T1000 (cell line): ENCODE measurements around the gene RASA3.
"Not testable (repeated sequence)": the region's sequence is repeated elsewhere in the genome, so short reads cannot be mapped to it uniquely, and the experiment has no call there.

Source experiments
- DNase-seq: peaks from one replicate; lab custom pipeline; 2025; ENCODE audit warnings: mixed read lengths; lab: John Stamatoyannopoulos, UW

RASA3 gene

DNA sequence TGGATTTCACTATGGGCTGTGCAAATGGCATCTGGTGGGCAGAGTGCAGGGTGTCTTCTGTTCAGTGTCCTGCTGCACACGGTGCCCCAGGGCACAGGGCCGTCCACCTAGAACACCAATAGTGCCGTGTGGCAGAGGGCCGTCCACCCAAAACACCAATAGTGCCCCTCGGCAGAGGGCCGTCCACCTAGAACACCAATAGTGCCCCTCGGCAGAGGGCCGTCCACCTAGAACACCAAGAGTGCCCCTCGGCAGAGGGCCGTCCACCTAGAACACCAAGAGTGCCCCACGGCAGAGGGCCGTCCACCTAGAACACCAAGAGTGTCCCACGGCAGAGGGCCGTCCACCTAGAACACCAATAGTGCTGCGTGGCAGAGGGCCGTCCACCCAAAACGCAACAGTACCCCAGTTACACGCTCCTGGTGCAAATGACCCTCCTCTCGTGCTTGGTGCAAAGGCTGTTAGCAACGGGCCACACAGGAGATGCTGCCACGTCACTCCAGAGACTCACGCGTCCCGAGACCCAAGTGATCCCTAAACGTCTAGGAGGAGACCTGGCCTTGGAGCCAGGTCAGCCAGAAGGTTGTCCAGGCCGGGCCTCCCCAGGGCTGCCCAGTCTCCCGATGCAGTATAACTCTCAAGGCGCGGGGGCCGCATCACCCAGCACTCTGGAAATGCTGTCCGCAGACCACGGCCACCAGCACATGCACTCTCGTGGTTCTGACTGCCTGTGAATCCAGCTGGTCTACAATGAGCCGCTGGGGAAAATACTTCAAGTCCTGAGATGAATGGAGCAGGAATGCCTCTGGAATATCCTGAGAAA is 51.5 kb downstream of the RASA3 start:
- no peak for DNase-seq

DNA sequence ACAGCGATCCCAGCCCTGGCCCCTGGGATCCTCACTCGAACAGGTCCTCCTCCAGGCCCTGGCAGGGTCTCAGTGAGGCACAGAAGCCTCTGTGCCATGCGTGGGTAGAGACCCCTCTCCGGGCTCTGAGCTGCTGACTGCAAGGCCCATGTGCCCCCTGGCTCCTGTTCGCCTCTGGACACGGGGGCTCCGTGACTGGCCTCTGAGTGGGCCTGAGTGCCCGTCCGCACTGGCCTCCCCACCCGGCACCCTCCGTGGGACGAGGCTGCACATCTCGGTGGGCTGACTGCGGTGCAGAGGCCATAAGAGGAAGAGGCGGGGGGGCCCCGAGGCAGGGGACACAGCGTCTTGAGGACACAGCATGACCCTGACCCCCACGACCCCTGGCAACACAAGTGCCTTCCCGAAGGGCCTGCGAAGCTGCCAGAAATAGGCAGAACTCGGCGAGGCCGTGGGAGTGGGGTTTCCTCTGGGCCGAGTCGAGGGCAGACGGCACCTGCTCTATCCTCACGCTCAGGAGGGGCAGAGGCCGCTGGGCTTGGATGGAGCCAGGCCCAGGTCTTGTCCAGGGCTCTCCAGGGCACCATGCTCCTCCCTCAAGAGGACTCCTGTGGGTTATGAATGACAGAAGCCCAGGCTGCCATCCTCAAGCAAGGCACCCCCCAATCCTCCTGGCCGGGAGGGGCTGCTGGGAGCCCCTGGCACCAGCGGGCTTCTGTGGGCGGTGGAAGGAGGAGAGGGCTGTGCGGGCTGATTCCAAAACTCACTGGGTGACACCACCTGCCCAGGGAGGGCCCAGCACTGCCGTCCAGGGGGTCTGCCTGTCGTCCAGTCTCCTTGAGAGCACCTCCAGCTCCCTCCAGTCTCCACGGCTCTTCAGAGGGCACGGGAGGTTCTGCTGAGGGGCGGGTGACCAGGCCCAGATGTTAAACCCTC is 52.6 kb downstream of the RASA3 start:
- no peak for DNase-seq

DNA sequence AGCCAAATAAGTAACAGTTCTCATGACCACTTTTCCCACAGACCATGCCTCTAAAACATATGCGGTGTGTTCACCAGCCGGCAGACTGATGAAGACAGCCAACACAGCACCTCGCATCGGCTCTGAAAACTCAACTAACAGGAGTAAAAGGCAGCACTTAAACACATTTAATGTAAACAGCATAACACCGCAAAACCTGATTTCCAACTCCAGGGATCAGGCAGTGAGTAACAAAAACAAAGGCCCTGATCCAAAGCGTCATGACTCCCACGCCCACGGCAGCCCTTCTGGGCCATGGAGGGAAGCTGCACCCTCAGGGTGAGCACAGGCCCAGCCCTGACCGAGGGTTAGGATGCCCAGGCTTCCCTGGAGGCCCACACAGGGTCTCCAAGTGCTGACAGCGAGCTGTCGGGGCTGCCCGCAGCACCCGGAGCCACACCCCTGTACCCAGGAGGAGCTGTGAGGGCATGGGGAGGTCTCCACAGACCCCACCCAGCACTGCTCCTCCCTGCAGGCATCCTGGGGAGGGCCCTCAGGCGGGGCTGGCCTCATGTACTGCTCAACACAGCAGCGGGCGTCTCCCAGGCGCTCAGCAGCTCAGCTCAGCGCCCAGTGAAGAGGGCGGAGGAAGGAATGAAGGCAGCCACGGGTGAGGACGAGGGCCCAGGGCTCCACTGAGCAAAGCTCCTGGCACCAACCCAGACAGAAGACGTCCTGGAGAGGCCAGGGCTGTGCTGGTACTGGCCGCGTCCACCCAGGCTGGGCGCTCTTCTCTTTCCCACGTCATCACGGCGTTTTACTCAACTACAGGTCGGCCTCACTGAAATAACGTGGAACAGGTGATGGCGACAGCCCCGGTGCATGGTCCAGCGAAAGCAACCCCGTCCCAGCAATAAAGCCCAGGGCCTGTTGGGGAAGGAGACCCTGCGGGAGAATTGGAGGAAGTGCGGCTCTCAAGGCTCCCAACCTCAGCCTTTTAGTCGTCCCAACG is 53.7 kb downstream of the RASA3 start:
- DNase-seq: peak; percentile 86

DNA sequence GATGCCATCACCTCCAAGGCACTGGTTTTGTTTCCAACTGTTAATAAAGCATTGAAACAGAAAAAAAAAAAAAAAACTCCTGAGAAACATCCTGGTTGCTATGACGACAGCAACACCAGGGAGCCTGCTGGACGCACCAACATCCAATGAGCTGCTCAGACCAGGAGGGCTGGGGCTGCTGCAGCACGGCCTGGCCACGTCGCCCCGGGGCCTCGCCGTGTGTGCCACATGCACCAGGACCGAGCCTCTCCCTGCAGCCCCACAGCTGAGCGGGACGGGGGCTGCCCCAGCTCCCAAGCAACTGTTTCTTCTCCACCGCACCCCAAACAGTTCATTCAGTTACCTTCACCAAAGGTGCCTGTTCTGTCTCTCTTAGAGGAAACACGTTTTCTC is 54.5 kb downstream of the RASA3 start:
- DNase-seq: no peak

DNA sequence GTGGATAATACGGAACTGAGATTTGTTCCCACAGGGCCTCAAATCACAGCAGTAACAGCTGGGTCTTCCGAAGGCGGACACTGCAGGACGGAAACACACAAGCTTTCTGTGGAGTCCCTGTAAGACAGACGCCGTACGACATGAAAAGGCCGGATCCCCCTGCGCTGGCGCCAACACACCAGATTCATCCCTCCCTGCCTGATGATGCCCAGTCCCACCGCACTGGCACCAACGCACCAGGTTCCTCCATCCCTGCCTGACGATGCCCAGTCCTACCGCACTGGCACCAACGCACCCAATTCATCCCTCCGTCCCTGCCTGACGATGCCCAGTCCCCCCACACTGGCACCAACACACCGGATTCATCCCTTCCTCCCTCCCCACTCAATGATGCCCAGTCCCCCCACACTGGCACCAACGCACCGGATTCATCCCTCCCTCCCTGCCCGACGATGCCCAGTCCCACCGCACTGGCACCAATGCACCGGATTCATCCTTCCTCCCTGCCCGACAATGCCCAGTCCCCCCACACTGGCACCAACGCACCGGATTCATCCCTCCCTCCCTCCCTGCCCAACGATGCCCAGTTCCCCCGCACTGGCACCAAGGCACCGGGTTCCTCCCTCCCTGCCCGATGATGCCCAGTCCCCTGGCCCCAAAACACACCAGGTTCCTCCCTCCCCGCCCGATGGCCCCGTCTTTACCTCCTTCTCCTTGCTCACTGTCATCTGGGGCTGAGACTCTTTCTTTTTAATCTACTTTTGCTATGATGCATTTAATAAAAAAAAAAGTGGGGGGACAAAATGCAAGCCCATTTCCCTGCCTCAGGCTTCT is 55.1 kb downstream of the RASA3 start:
- no peak for DNase-seq

DNA sequence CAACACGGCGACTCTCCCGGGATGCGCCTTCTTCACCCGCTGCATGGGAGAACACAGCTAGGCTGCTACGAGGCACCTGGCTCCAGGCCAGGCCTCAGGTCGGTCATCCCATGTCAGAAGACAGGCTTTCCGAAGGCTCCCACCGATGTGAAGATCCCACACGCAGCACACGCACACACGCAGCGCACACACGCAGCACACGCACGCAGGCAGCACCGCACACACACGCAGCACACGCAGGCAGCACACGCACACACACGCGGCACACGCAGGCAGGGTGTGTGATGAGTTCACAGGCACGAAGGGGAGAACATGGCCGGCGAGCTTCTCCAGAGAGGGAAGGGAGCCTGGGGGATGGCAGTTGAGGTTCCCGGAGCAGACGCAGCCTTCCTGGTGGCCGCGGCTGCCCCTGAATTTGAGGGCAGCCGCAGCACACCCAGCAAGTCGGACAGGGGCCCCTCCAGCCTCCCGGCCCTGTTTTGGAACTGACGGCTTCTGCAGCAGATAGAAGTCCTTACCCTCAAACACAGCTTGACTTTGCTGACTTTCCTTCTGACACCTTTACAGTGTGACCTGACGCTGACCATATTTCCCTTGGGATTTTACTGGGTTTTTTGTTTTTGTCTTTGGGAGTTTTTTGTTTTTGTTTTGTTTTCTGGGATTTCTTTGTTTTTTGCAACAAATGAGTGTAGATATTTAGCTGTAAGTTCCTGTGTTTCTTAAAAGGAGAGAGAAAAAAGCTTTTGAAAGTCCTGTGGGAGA is 55.9 kb downstream of the RASA3 start:
- no peak for DNase-seq

DNA sequence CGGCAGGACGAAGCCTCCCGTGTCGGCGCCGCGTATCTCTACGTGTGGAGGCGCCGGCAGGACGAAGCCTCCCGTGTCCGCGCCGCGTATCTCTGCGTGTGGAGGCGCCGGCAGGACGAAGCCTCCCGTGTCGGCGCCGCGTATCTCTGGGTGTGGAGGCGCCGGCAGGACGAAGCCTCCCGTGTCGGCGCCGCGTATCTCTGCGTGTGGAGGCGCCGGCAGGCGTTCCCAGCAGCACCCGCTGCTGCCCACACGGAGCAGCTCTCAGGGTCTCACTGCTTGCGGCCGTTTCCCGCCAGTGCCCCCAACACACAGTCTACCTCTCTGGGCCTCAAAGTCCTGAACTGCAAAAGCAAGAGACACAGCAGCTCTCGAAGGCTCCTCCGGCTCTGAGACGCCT is 56.6 kb downstream of the RASA3 start:
- DNase-seq: not testable (repeated sequence)

DNA sequence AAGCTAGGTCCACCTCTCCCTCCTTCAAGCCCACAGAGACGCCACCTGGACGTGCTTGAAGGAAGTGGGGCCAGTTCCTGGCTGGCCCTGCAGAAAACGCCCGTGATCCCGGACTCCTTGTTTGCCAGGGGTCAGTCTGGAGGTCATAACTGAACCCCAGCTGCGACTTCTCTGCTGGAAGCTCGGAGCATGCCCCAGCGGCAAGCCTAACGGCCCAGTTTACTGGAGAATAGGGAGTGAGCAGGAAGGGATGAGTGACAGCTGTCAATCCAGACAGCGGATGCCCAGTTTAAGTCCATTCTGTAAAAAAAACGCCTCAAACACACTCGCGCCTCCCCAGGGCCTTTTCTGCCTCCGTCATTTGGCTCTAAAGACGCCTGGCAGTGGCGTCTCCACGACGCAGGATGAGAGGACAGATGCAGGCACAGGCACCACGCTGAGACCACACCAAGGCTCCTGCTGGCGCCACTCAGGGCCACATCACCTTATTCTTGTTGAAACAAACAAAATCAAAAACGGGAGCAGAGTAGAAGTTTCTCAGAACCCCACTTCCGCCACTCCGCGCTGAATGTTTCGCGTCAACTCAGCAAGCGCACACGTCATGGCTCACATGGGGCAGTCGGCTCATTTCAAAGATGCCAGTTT is 57.6 kb downstream of the RASA3 start:
- DNase-seq: no peak

DNA sequence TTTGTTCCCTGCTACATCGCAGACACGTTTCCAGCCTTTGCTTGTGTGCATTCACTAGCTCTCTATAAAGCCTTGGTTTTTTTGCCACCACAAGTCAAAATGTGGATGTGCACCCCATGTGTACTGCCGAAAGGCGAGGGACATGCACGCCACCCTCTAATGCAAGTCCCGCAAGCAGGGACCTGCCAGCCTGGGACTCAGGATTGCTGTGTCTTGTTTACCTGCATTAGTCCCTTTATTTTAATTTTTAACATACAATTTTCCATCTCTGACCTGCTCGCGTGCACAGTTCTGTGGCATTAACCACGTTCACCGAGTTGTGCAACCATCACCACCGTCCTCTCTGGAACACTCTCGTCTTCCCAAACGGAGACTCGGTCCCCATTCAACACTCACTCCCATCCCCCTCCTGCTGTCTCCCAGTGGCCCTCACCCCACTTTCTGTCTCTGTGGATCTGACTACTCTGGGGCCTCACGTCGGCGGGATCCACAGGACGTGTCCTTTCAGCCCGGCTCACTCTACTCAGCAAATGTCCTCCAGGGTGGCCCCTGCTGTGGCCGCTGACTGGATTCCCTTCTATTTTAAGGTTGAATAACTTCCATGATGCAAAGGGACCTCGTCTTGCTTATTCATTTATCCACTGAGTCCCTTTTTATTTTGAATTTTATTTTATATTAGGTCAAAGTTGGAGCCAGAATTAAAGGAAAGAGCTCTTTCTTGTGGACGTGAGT is 58.4 kb downstream of the RASA3 start:
- no peak for DNase-seq

DNA sequence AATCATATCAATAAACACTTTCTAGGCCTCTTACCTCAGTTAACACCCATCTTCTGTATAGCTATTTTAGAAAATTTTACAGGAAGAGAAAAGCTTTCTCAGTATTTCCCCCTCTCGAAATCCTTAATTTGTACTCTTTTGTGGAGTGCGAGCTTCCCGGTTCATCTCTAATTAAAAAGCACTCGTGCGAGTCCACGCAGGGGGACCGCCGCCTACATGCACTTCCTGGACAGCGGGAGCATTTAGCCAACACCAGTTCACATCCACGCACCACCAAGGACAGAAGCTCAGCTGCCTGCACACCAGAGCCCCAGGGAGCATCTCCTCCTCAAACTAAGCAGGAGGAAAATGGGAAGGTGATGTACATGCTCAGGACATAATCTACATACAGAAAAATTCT is 60.0 kb downstream of the RASA3 start:
- DNase-seq: no peak

DNA sequence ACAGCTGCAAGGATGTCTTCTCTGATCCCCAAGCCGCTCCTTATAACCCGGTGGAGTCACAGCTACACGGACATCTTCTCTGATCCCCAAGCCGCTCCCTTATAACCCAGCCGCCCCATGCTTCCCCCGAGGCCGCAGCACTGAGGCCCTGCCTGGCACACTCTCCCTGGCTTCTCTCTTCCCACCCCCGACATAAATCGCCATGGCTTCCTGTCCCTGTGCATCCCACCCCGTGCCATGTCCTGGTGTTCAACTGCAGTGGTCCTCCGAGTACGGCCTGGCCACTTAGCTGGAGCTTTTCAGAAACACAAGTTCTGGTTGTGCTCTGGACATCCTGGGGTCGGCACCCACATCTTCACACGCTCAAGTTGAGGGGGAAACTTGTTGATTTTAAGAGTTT is 60.4 kb downstream of the RASA3 start:
- DNase-seq: no peak

DNA sequence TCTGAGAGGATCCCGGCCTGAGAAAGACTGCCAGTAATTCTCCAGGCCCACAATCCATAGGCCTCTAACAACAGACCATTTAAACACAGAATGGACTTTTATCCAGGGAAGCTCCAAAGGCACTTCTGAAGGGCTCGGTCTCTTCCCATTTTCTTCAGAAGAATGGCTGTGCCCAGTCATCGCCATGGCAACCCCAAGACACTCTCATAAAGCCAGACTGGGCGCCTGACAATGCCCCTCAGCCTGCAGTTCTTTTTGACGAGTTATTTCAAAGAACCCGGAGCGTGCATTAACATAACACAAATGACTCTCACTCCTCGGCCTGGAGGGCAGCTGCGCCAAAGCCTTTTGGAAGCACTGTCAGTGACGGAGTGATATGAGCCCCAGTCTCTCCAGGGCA is 61.0 kb downstream of the RASA3 start:
- DNase-seq: no peak

DNA sequence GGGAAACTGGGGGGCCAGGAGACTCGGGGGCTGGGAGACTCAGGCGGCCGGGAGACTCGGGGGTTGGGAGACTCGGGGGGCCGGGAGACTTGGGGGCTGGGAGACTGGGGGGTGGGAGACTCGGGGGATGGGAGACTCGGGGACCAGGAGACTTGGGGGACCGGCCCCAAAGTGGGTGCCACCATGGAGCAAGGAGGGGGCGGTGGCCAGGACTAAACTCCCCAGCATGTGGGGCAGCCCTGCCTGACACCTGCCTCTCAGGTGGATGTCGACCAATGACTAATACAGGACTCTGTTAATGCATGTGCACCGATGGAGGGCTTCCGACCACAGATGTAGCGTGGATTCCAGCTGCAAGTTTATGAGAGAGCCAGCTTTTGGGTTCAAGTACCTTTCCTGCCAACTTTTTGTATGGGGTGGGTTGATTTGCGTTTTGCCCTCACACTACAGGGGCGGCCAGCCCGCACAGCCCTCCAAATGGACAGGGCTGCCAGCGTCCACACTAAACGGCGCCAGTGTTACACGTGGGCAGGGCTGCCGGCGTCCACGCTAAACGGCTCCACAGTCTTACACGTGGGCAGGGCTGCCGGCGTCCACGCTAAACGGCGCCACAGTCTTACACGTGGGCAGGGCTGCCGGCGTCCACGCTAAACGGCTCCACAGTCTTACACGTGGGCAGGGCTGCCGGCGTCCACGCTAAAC is 62.2 kb downstream of the RASA3 start:
- no peak for DNase-seq

DNA sequence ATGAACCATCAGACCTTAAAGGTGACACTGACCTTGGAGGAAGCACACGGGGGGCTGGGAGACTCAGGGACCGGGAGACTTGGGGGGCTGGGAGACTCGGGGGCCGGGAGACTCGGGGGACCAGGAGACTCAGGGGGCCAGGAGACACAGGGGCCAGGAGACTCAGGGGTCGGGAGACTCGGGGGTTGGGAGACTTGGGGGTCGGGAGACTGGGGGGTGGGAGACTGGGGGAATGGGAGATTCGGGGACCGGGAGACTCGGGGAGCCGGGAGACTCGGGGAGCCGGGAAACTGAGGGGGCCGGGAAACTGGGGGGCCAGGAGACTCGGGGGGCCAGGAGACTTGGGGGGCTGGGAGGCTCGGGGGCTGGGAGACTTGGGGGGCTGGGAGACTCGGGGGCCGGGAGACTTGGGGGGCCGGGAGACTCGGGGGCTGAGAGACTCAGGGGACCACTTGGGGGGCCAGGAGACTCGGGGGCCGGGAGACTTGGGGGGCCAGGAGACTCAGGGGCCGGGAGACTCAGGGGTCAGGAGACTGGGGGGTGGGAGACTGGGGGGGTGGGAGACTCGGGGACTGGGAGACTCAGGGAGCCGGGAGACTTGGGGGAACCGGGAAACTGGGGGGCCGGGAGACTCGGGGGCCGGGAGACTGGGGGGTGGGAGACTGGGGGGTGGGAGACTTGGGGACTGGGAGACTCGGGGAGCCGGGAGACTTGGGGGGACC is 62.9 kb downstream of the RASA3 start:
- DNase-seq: no peak

DNA sequence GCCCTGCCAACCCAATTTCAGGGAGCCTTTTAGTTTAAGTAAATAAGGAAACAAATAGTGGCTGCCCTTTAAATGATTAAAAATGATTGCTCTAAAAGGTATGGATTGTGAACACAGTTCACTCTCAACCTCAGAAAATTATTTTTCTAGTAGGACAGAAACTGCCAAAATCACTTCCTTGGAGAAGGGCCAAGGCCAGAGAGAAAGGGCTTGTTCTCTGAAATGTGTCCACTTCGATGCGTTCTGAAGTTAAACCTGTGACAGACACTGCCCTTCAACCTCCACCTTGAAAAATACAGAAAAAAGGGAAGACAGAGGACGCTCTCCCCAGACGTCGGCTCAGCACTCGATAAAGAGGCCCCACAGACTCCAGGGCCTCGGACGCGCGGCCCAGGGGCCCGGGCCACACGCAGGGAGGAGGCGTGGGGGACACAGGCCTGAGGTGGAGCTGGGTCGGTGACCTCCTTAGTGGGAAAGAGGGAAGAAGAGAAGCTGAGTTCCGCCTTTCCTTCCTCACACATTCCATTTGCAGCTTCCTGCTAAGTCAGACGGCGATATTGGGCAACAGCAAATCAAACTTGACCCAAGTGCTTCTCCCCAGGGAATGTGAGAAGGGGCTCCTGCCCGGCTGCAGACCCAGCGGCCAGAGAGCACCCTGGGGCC is 63.6 kb downstream of the RASA3 start:
- DNase-seq: no peak

DNA sequence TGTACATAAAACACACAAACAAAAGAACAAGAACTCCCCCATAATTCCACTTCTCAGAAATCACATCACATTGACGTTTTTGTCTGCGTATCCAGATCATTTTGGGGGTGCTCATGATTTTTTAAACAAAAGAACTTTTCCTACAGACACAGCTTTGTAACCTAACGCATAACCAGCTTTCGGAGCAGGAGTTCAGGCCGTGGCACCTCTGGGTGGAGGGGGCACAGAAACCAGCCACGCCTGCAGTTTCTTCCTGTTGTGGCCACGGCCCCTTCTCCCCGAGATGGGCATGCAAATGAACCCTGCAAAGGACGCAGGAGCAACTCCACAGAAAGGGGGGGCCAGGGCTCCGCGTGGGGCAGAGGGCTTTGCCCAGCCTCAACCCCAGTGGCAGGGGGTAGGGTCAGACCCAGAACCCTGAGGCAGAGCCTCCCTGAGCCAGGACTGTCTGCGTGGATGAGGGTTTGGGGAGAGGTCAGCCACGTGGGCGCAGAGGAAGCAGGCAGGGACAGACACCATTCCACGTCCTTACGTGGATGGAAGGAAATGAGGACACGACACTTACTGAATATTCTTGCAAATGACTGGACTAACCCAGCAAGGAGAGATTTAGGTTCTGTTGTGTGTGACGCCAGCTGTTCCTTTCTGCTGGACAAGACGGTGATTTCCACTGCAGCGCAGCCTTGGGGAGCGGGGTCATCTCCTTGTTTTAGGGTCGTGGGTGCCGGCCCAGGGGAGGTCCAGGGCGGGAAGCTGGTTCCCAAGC is 64.4 kb downstream of the RASA3 start:
- DNase-seq: no peak
